Ovary (tissue), 3 donors: ENCODE data around the gene F13A1.
A peak's percentile ranks its signal among the peaks of the same experiment; 100 is the strongest.

Experiments used
- CTCF ChIP-seq, 3 donors: fragments of 450-650 bp in 2 of 3; fragments of 200-600 bp in 1 of 3; IDR thresholded peaks; one replicate each; pipeline versions ENCODE4 v1.5.1 to v1.8.0; 2016 to 2022; ENCODE audit warnings: antibody characterized with exemption in 3 of 3, mild to moderate bottlenecking in 1 of 3
- EP300 ChIP-seq: sonication (generic); formaldehyde crosslinking; IDR thresholded peaks from one replicate; pipeline ENCODE4 v1.6.1; 2017; ENCODE audit warnings: antibody characterized with exemption
- POLR2A ChIP-seq: fragments of 450-650 bp; IDR thresholded peaks from one replicate; pipeline ENCODE4 v1.6.1; 2017; ENCODE audit warnings: antibody characterized with exemption, mild to moderate bottlenecking, moderate library complexity
- donor health status: DM: no; HTN: no; CAD: no.

GRCh38 chr6:6315660-6316059, 4.8 kb downstream of the F13A1 start:
- TF ChIP-seq CTCF (IDR thresholded peaks at IDR 0.05) (peak in 1 of 3 donors; percentile 14), POLR2A (no peak), EP300 (no peak)
